Endometrial microvascular endothelial cells (primary cell): ENCODE results near the gene ARF5. TPM values are rescaled to one million over a fixed set of nuclear protein-coding genes. Genes with fewer than 3 reads are reported as not detected.
"Not testable (repeated sequence)": the region's sequence is repeated elsewhere in the genome, so short reads cannot be mapped to it uniquely, and the experiment has no call there.

ENCODE experiments used
- in situ Hi-C: cut with HindIII; loops from 2 replicates; pipeline ENCODE4 v1.10.0; 2017; ENCODE audit warnings: low sequenced_read_pairs, low pct_unique_long_range_greater_than_20kb; ENCODE audit errors: inconsistent ontology term
- total RNA-seq: library from RNA; depleted of rRNA; stranded (reverse); fragments of >200 nt; gene quantifications from one replicate; pipeline ENCODE4 v1.2.3, GENCODE V29; 2015; ENCODE audit errors: inconsistent ontology term

Gene ARF5
- total RNA-seq, result 218 TPM

- in situ Hi-C loops, result no loop called here
Observed at GRCh38 chr7:127588019-127588696, at the start of gene ARF5. Gene ARF5 (plus strand): TSS chr7:127588411. CDS start chr7:127588499, 88 bp downstream.

GRCh38 chr7:127539116-127539515, 49.1 kb upstream of the ARF5 start:
- in situ Hi-C loops, result no loop called here

GRCh38 chr7:127540461-127540860, 47.8 kb upstream of the ARF5 start:
- in situ Hi-C loops, result not testable (repeated sequence)

- in situ Hi-C loops, result no loop called here
Observed at GRCh38 chr7:127541548-127541947, 46.7 kb upstream of the ARF5 start.

- in situ Hi-C loops, result no loop called here
Observed at GRCh38 chr7:127546313-127546712, 41.9 kb upstream of the ARF5 start.

GRCh38 chr7:127550247-127550646, 38.0 kb upstream of the ARF5 start:
- in situ Hi-C loops, result no loop called here

- in situ Hi-C loops, result no loop called here
Observed at GRCh38 chr7:127551941-127552340, 36.3 kb upstream of the ARF5 start.

GRCh38 chr7:127556404-127556803, 31.8 kb upstream of the ARF5 start:
- in situ Hi-C loops, result no loop called here

GRCh38 chr7:127557803-127558202, 30.4 kb upstream of the ARF5 start:
- in situ Hi-C loops, result no loop called here

- in situ Hi-C loops, result no loop called here
Observed at GRCh38 chr7:127566242-127566641, 22.0 kb upstream of the ARF5 start.

- in situ Hi-C loops, result not testable (repeated sequence)
Observed at GRCh38 chr7:127568034-127568433, 20.2 kb upstream of the ARF5 start.

- in situ Hi-C loops, result no loop called here
Observed at GRCh38 chr7:127571741-127572505, 16.3 kb upstream of the ARF5 start.

GRCh38 chr7:127578036-127578684, 10.1 kb upstream of the ARF5 start:
- in situ Hi-C loops, result no loop called here

GRCh38 chr7:127578711-127579275, 9.4 kb upstream of the ARF5 start:
- in situ Hi-C loops, result no loop called here

GRCh38 chr7:127580612-127581011, 7.6 kb upstream of the ARF5 start:
- in situ Hi-C loops, result no loop called here

GRCh38 chr7:127581716-127582115, 6.5 kb upstream of the ARF5 start:
- in situ Hi-C loops, result no loop called here

GRCh38 chr7:127582361-127582760, 5.8 kb upstream of the ARF5 start:
- in situ Hi-C loops, result no loop called here

- in situ Hi-C loops, result no loop called here
Observed at GRCh38 chr7:127584648-127585043, 3.6 kb upstream of the ARF5 start.

GRCh38 chr7:127585044-127585953, 2.9 kb upstream of the ARF5 start, which contains the start of gene GCC1:
Gene GCC1 (minus strand): TSS chr7:127585596. CDS start chr7:127585182, 414 bp downstream.
- in situ Hi-C loops, result no loop called here
